ENCODE results near the gene CERK. TPM values are rescaled to one million over a fixed set of nuclear protein-coding genes. Genes with fewer than 3 reads are reported as not detected.
A peak's percentile ranks its signal among the peaks of the same experiment; 100 is the strongest.

Gene CERK
- total and polyA plus RNA-seq, 10 donors = 13.7 to 47.1 (median 34.8) TPM

DNA sequence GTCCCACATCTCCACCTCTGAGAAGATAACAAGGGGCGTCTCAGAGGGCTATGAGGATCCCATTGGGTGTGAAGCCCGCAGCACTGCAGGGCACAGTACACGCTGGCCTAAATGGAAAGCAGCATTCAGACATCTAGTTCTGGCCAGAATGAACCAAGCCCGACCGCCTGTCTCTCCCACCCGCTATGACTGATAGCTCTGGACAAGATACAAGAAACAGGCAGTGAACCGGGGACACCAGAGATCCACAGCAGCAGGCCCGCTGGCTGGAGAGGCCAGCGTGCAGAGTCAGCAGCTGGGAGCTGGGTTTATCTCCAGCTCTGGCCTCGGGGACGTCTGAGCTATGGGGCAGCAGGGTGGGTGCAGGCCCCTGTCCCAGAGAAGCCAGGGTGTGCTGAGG is 9.6 kb downstream of the CERK start:
- peaks cover 7 to 81% (median 37%) of the 10 kb centered on the region in 6 donors for H3K4me1 ChIP-seq
- intact Hi-C loops (cut with DNase I; ENCODE audit: low total_unique reads) = no loop called here
- no peak for DNase-seq
- no peaks in the 10 kb centered on the region for H3K27me3 ChIP-seq (replicated peaks in 1 of 7)
- TF ChIP-seq, protein P1, sequence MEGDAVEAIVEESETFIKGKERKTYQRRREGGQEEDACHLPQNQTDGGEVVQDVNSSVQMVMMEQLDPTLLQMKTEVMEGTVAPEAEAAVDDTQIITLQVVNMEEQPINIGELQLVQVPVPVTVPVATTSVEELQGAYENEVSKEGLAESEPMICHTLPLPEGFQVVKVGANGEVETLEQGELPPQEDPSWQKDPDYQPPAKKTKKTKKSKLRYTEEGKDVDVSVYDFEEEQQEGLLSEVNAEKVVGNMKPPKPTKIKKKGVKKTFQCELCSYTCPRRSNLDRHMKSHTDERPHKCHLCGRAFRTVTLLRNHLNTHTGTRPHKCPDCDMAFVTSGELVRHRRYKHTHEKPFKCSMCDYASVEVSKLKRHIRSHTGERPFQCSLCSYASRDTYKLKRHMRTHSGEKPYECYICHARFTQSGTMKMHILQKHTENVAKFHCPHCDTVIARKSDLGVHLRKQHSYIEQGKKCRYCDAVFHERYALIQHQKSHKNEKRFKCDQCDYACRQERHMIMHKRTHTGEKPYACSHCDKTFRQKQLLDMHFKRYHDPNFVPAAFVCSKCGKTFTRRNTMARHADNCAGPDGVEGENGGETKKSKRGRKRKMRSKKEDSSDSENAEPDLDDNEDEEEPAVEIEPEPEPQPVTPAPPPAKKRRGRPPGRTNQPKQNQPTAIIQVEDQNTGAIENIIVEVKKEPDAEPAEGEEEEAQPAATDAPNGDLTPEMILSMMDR (IDR thresholded peaks at IDR 0.05 in 8 of 11, conservative IDR thresholded peaks at IDR 0.05 in 3 of 11) = no peak
- TF ChIP-seq POLR2AphosphoS5 (IDR thresholded peaks at IDR 0.05) = peak in 1 of 3 donors; percentile 12
- no peak for TF ChIP-seq POLR2A (IDR thresholded peaks at IDR 0.05)
- 85 to 95% (median 93%) methylated on average over 11 of the region's 11 CpGs for WGBS, 5 donors
- H3K36me3 ChIP-seq = peaks cover 0 to 83% (median 20%) of the 10 kb centered on the region in 6 donors
- no peaks in the 10 kb centered on the region for H3K9me3 ChIP-seq
- H3K4me3 ChIP-seq = no peak overlapping the region
- no peak overlapping the region for H3K27ac ChIP-seq

DNA sequence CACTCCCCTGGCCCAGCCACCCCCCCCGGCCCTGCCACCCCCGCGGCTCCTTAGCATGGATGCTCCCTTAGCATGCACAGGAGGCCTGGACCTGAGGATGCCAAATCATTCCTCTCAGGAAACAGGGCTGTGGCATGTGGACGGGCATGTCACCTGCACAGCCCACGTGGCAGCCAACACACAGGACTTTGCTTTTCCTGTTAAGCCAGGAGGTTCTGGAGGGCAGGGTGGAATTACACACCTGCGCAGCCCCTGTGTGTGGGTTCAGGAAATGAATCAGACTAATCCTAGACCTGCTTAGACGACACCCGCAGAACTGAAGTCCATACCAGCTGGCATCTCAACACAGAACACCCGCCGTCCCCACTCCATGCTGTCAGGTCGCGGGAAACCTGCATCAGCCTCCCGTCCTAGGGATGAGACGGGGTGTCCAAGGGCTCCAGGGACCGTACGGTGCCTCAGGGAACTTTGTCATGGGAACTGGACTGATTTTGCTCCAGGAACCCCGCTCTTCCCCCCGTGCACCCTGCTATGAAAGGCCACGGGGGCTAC is 10.2 kb downstream of the CERK start:
- intact Hi-C loops (cut with DNase I; ENCODE audit: low total_unique reads) = no loop called here
- Histone ChIP-seq H3K27me3 (replicated peaks in 1 of 7) (no peaks in the 10 kb centered on the region), H3K4me3 (no peak overlapping the region), H3K4me1 (peaks cover 7 to 76% (median 33%) of the 10 kb centered on the region in 6 donors), H3K27ac (no peak overlapping the region), H3K9me3 (no peaks in the 10 kb centered on the region), H3K36me3 (peaks cover 0 to 89% (median 20%) of the 10 kb centered on the region in 6 donors)
- DNase-seq = no peak
- no peak for TF ChIP-seq POLR2AphosphoS5 (IDR thresholded peaks at IDR 0.05)
- TF ChIP-seq POLR2A (IDR thresholded peaks at IDR 0.05) = no peak
- TF ChIP-seq, protein P1 (IDR thresholded peaks at IDR 0.05 in 8 of 11, conservative IDR thresholded peaks at IDR 0.05 in 3 of 11) = no peak
- WGBS, 5 donors = 87 to 96% (median 89%) methylated on average over 12 to 19 of the region's 19 CpGs

DNA sequence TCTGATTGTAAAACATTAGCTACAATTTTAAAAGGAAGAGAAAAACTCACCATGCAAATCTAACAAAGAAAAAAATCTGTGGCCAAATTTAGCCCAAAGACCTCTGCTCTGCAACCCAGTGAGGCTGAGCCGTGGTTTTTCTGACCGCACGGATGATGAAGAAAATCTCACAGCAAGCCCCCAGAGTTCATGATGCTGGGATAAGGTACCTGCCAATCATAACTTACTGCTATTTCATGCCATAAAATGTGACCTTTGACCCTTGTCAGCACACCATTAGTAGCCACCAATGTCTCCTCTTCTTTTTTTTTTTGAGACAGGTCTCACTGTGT is 11.1 kb downstream of the CERK start:
- intact Hi-C loops (cut with DNase I; ENCODE audit: low total_unique reads) = no loop called here
- TF ChIP-seq, protein P1 (IDR thresholded peaks at IDR 0.05 in 8 of 11, conservative IDR thresholded peaks at IDR 0.05 in 3 of 11) = no peak
- TF ChIP-seq POLR2A (IDR thresholded peaks at IDR 0.05) (no peak), POLR2AphosphoS5 (IDR thresholded peaks at IDR 0.05) (no peak)
- H3K36me3 ChIP-seq = peaks cover 0 to 92% (median 19%) of the 10 kb centered on the region in 6 donors
- no peaks in the 10 kb centered on the region for H3K9me3 ChIP-seq
- H3K27me3 ChIP-seq (replicated peaks in 1 of 7) = no peaks in the 10 kb centered on the region
- H3K27ac ChIP-seq = no peak overlapping the region
- 63 to 92% (median 73%) methylated on average over 3 of the region's 3 CpGs for WGBS, 5 donors
- peaks cover 7 to 69% (median 29%) of the 10 kb centered on the region in 6 donors for H3K4me1 ChIP-seq
- no peak for DNase-seq
- H3K4me3 ChIP-seq = no peak overlapping the region

DNA sequence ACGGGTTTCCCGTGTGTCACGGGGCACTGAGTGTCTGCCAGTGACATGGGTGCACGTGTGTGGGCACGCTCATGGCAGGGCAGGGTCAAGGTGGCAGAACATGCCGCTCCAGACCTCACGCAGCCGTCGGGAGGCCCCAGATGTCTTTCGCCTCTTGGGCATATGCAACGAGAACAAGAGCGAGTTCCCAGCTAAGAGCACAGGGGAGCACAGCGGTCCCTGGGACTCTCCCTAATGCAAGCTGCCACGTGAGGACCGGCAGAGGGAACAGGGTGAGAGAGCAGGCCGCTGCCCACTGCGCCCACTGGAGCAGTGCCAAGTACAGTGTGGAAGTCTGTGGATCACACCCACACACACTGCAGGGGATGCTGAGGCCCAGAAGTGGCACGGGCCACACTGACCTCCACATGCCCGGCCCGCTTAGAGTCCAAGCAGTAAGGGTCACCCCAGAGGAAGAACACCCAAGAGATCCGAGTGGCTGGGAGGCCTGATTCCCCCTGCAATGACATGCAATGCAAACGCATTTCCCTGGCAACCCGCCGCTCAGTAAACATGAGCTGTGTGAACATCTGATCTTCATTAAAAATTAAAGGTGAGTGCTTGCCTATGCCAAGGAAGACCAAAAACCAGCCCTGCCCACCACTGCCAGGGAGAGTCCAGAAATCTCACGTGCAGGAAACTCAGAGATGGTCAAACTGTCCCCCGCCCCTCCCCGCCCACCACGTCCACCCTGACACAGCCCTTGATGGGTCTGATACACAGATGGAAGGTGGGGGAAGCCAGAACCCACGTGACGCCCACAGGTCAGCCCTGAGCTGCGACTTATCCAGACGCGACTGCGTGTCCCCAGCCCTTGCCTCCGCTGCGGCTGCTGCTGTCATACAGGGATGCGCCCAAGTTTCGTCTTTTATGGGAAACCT is 11.7 kb downstream of the CERK start:
- Histone ChIP-seq H3K9me3 (no peaks in the 10 kb centered on the region), H3K4me1 (peaks cover 1 to 68% (median 26%) of the 10 kb centered on the region in 6 donors), H3K27me3 (replicated peaks in 1 of 7) (no peaks in the 10 kb centered on the region), H3K27ac (no peak overlapping the region), H3K4me3 (no peak overlapping the region), H3K36me3 (peaks cover 0 to 90% (median 15%) of the 10 kb centered on the region in 6 donors)
- WGBS, 5 donors = 75 to 86% (median 82%) methylated on average over 34 to 38 of the region's 38 CpGs
- DNase-seq = no peak
- peak in 2 of 3 donors; percentile 20 to 48 for TF ChIP-seq POLR2AphosphoS5 (IDR thresholded peaks at IDR 0.05)
- TF ChIP-seq, protein P1 (IDR thresholded peaks at IDR 0.05 in 8 of 11, conservative IDR thresholded peaks at IDR 0.05 in 3 of 11) = no peak
- no peak for TF ChIP-seq POLR2A (IDR thresholded peaks at IDR 0.05)
- intact Hi-C loops (cut with DNase I; ENCODE audit: low total_unique reads) = no loop called here

Measured in spleen (tissue), 11 donors.